Endodermal cell (in vitro differentiated cells): ENCODE data around the gene DRAM1. TPM values are rescaled to one million over a fixed set of nuclear protein-coding genes. Genes with fewer than 3 reads are reported as not detected.

ENCODE experiments used
- DNase-seq: peaks from one replicate; pipeline ENCODE4 v3.0.0-alpha.2; 2017
- H3K27ac ChIP-seq: 2 replicates; pipeline ENCODE4 v1.5.1; 2013; ENCODE audit warnings: mild to moderate bottlenecking, low read depth, low read length, moderate library complexity
- H3K27me3 ChIP-seq: 2 replicates; pipeline ENCODE4 v1.6.1; 2013; ENCODE audit warnings: mild to moderate bottlenecking, low read length, moderate library complexity; ENCODE audit not compliant: insufficient read depth, control insufficient read depth, poor library complexity, severe bottlenecking
- H3K36me3 ChIP-seq: 2 replicates; pipeline ENCODE4 v1.7.0; 2013; ENCODE audit warnings: mild to moderate bottlenecking, low read length, moderate library complexity; ENCODE audit not compliant: control insufficient read depth, insufficient read depth
- H3K4me1 ChIP-seq: one replicate; pipeline ENCODE4 v1.7.0; 2013; ENCODE audit warnings: low read length; ENCODE audit not compliant: control insufficient read depth, insufficient read depth
- H3K4me3 ChIP-seq: 2 replicates; pipeline ENCODE4 v1.5.1; 2013; ENCODE audit warnings: mild to moderate bottlenecking, low read length, moderate library complexity
- H3K9ac ChIP-seq: 2 replicates; pipeline ENCODE4 v1.6.1; 2013; ENCODE audit warnings: mild to moderate bottlenecking, low read length, moderate library complexity; ENCODE audit not compliant: poor library complexity, severe bottlenecking; ENCODE audit errors: extremely low read depth
- H3K9me3 ChIP-seq: 2 replicates; pipeline ENCODE4 v1.6.1; 2013; ENCODE audit warnings: mild to moderate bottlenecking, low read length, moderate library complexity; ENCODE audit not compliant: control insufficient read depth
- H3K27ac Mint-ChIP-seq: 2 replicates; pipeline ENCODE4 v1.8.0; 2020; ENCODE audit warnings: mixed read lengths
- H3K27me3 Mint-ChIP-seq: 2 replicates; pipeline ENCODE4 v1.8.0; 2021; ENCODE audit warnings: mild to moderate bottlenecking, mixed read lengths; ENCODE audit not compliant: insufficient read depth
- H3K36me3 Mint-ChIP-seq: 2 replicates; pipeline ENCODE4 v1.8.0; 2020; ENCODE audit warnings: low read depth, mixed read lengths
- H3K4me1 Mint-ChIP-seq: 2 replicates; pipeline ENCODE4 v1.8.0; 2020; ENCODE audit warnings: mixed read lengths
- H3K4me3 Mint-ChIP-seq: 2 replicates; pipeline ENCODE4 v1.8.0; 2020; ENCODE audit warnings: mild to moderate bottlenecking, moderate library complexity, mixed read lengths
- H3K9me3 Mint-ChIP-seq: 2 replicates; pipeline ENCODE4 v1.8.0; 2020; ENCODE audit warnings: mild to moderate bottlenecking, mixed read lengths
- WGBS, 2 experiments: methylation state at CpG; one replicate each; pipeline versions ENCODE4 v1.1.5 to v1.1.7; 2013; ENCODE audit warnings: missing lambda C conversion rate in 2 of 2, mixed read lengths in 1 of 2; ENCODE audit not compliant: insufficient coverage in 1 of 2, insufficient read length in 1 of 2; 5-methylcytosine and 5-hydroxymethylcytosine counted together
- total RNA-seq, 2 donors: library from RNA; stranded (reverse); fragmentation: NEBNext Ultra II Directional in 1 of 2; extraction: Animal tissue kit (Norgen Biotek cat#: 25700) in 1 of 2; gene quantifications; 2 replicates in 1 of 2; 3 replicates in 1 of 2; pipeline ENCODE4 v1.2.1, GENCODE V29; 2021
- TF ChIP-seq, protein P1 (sequence below): fragments of 200-600 bp; sonication (generic); conservative IDR thresholded peaks from 2 replicates; pipeline ENCODE4 v1.5.0; 2021; ENCODE audit warnings: antibody characterized with exemption, mild to moderate bottlenecking

Gene DRAM1
- total RNA-seq, 2 donors from 2014 or later: 0.91 to 1.3 TPM

DNA sequence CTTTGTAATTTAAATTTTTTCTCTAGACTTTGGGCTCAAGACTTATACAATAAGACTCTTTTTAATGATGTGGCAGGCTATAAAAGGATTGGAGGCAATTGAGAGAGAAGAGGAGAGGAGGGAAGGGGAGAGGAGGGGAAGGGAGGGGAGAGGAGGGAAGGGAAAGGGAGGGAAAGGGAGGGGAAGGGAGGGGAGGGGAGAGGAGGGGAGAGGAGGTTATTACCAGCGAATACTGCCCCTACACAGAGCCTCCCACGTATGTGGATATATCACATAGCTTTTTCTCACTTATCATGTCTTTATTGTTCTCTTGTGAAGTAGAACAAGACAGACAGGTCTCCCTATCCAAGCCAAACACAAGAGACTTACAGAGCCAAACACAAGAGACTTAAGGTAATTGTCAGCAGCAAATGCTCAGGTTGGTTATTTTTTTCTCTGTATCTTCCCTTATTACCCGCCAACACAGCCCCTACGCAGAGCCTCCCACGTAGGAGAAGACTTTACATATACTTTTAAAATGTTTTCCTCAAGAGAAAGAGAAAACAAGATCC is 63.1 kb downstream of the DRAM1 start:
- no peaks in the 10 kb centered on the region for H3K36me3 ChIP-seq
- Mint-ChIP-seq H3K4me1 (peaks cover 14% of the 10 kb centered on the region), H3K9me3 (no peaks in the 10 kb centered on the region), H3K4me3 (no peak overlapping the region), H3K36me3 (no peaks in the 10 kb centered on the region), H3K27ac (no peak overlapping the region), H3K27me3 (peaks cover 2% of the 10 kb centered on the region)
- H3K27me3 ChIP-seq: no peaks in the 10 kb centered on the region
- H3K4me3 ChIP-seq: no peak overlapping the region
- no peak overlapping the region for H3K9ac ChIP-seq
- WGBS, 2 experiments: 50 to 91% methylated on average over 1 to 3 of the region's 5 CpGs
- H3K9me3 ChIP-seq: no peaks in the 10 kb centered on the region
- no peak overlapping the region for H3K27ac ChIP-seq
- peaks cover 16% of the 10 kb centered on the region for H3K4me1 ChIP-seq
- TF ChIP-seq, protein P1, sequence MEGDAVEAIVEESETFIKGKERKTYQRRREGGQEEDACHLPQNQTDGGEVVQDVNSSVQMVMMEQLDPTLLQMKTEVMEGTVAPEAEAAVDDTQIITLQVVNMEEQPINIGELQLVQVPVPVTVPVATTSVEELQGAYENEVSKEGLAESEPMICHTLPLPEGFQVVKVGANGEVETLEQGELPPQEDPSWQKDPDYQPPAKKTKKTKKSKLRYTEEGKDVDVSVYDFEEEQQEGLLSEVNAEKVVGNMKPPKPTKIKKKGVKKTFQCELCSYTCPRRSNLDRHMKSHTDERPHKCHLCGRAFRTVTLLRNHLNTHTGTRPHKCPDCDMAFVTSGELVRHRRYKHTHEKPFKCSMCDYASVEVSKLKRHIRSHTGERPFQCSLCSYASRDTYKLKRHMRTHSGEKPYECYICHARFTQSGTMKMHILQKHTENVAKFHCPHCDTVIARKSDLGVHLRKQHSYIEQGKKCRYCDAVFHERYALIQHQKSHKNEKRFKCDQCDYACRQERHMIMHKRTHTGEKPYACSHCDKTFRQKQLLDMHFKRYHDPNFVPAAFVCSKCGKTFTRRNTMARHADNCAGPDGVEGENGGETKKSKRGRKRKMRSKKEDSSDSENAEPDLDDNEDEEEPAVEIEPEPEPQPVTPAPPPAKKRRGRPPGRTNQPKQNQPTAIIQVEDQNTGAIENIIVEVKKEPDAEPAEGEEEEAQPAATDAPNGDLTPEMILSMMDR: no peak
- no peak for DNase-seq

DNA sequence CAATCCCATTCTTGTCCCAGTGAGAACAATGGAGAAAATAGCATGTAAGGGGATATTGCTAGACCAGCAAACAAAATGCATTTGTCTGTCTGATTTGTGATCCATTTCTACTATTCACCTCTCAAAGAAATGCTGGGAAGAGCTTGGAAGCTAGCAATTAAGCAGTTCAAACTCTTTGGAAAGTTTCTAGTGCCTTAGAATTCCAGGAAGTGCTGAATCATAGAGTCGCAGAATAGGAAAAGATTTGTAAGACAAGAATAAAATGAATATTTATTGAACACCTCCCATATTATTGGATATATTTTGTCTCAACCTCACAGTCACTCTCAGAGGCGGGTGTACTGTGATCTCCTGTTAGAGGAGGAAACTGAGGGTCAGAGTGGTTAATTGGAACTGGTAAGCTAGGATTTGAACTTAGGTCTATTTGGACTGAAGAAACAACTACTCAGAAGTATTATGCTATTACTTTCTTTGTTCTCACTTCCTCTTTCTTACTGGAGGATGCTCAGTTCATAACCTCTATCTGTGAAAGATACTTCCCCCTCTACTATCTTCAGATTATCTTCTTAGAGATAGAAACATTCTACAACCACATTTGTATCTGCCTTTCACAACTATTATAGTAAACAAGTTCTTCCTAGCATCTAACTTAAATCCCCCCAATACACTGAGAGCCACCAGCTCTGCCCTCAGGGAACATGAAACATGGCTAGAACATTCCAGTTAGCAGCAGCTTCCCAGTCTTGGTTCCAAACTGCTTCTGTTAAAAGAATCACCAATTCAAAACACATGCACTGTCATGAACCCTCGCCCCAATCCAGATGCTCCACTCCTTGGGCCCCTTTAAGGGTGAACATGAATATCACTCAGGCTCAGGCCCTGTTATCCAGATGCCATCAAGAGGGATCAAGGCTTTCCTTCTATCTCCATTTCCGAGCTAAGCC is 64.2 kb downstream of the DRAM1 start:
- no peaks in the 10 kb centered on the region for H3K9me3 ChIP-seq
- no peak overlapping the region for H3K4me3 ChIP-seq
- no peaks in the 10 kb centered on the region for H3K36me3 ChIP-seq
- H3K4me3 Mint-ChIP-seq: no peak overlapping the region
- no peaks in the 10 kb centered on the region for H3K27me3 ChIP-seq
- TF ChIP-seq, protein P1: no peak
- no peaks in the 10 kb centered on the region for H3K9me3 Mint-ChIP-seq
- no peak for DNase-seq
- 79 to 100% methylated on average over 1 to 2 of the region's 4 CpGs for WGBS, 2 experiments
- H3K9ac ChIP-seq: peak overlapping the region; percentile 11
- no peak overlapping the region for H3K27ac ChIP-seq
- no peak overlapping the region for H3K27ac Mint-ChIP-seq
- H3K4me1 Mint-ChIP-seq: peaks cover 10% of the 10 kb centered on the region
- H3K27me3 Mint-ChIP-seq: peaks cover 2% of the 10 kb centered on the region
- H3K36me3 Mint-ChIP-seq: no peaks in the 10 kb centered on the region
- H3K4me1 ChIP-seq: peaks cover 8% of the 10 kb centered on the region

DNA sequence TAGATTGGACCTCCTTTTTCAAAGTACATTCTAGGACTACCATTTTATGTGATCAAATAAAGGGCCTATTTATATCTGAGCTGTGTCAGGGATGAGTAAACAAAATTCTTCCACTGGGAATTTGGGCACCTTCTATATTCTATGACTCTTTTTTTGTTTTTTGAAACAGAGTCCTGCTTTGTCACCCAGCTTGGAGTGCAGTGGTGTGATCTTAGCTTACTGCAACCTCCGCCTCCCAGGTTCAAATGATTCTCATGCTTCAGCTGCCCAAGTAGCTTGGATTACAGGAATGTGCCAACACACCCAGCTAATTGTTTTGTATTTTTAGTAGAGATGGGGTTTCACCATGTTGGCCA is 64.8 kb downstream of the DRAM1 start:
- H3K4me1 Mint-ChIP-seq: peaks cover 7% of the 10 kb centered on the region
- H3K4me3 Mint-ChIP-seq: no peak overlapping the region
- Histone ChIP-seq H3K9ac (no peak overlapping the region), H3K4me1 (peaks cover 8% of the 10 kb centered on the region), H3K36me3 (no peaks in the 10 kb centered on the region), H3K4me3 (no peak overlapping the region), H3K27me3 (no peaks in the 10 kb centered on the region), H3K9me3 (no peaks in the 10 kb centered on the region), H3K27ac (no peak overlapping the region)
- no peak for DNase-seq
- H3K36me3 Mint-ChIP-seq: no peaks in the 10 kb centered on the region
- peaks cover 2% of the 10 kb centered on the region for H3K27me3 Mint-ChIP-seq
- WGBS, 2 experiments: 94 to 100% methylated on average over 1 of the region's 1 CpG
- H3K27ac Mint-ChIP-seq: no peak overlapping the region
- TF ChIP-seq, protein P1: no peak
- no peaks in the 10 kb centered on the region for H3K9me3 Mint-ChIP-seq
